ENCODE results near the gene TMEM273. TPM values are rescaled to one million over a fixed set of nuclear protein-coding genes. Genes with fewer than 3 reads are reported as not detected.

Gene TMEM273
- total RNA-seq, 2 donors from 2014 or later, result 2.7 to 8.4 TPM

- ATAC-seq (no peak), DNase-seq (no peak)
- intact Hi-C loops (cut with DNase I, micrococcal nuclease), result no loop called here
Observed at GRCh38 chr10:49132362-49132737, 55.8 kb downstream of the TMEM273 start.

GRCh38 chr10:49131507-49132361 is 56.5 kb downstream of the TMEM273 start:
- DNase-seq (peak in 1 of 2 donors; percentile 15), ATAC-seq (no peak)
- intact Hi-C loops (cut with DNase I, micrococcal nuclease), result no loop called here

GRCh38 chr10:49129376-49129775 is 58.8 kb downstream of the TMEM273 start:
- no peak for ATAC-seq
- no peak for DNase-seq
- intact Hi-C loops (cut with DNase I, micrococcal nuclease), result no loop called here

- ATAC-seq (no peak), DNase-seq (no peak)
- intact Hi-C loops (cut with DNase I, micrococcal nuclease), result no loop called here
Observed at GRCh38 chr10:49128854-49129253, 59.3 kb downstream of the TMEM273 start.

GRCh38 chr10:49123981-49124950 is 63.9 kb downstream of the TMEM273 start:
- intact Hi-C loops (cut with DNase I, micrococcal nuclease), result no loop called here
- DNase-seq (no peak), ATAC-seq (no peak)

- DNase-seq, result no peak
- intact Hi-C loops (cut with DNase I, micrococcal nuclease), result no loop called here
- no peak for ATAC-seq
Observed at GRCh38 chr10:49120911-49121310, 67.3 kb downstream of the TMEM273 start.

GRCh38 chr10:49119746-49120145 is 68.4 kb downstream of the TMEM273 start:
- ATAC-seq (no peak), DNase-seq (no peak)
- intact Hi-C loops (cut with DNase I, micrococcal nuclease), result no loop called here

- ATAC-seq (no peak), DNase-seq (no peak)
- intact Hi-C loops (cut with DNase I, micrococcal nuclease), result no loop called here
Observed at GRCh38 chr10:49118430-49119074, 69.6 kb downstream of the TMEM273 start.

- ATAC-seq (no peak), DNase-seq (no peak)
- intact Hi-C loops (cut with DNase I, micrococcal nuclease), result no loop called here
Observed at GRCh38 chr10:49117376-49118070, 70.7 kb downstream of the TMEM273 start.

GRCh38 chr10:49116509-49117375 is 71.4 kb downstream of the TMEM273 start:
- DNase-seq, result no peak
- intact Hi-C loops (cut with DNase I, micrococcal nuclease), result no loop called here
- no peak for ATAC-seq

- no peak for ATAC-seq
- DNase-seq, result no peak
- intact Hi-C loops (cut with DNase I, micrococcal nuclease), result no loop called here
Observed at GRCh38 chr10:49115796-49116508, 72.2 kb downstream of the TMEM273 start.

GRCh38 chr10:49115015-49115795 is 73.0 kb downstream of the TMEM273 start, which contains the start of gene VSTM4:
Gene VSTM4, minus strand, starts transcription at chr10:49115522. Its CDS starts 37 bp downstream, at chr10:49115485.
- ATAC-seq (no peak), DNase-seq (no peak)
- intact Hi-C loops (cut with DNase I, micrococcal nuclease), result no loop called here

GRCh38 chr10:49114718-49115014 is 73.5 kb downstream of the TMEM273 start:
- intact Hi-C loops (cut with DNase I, micrococcal nuclease), result no loop called here
- DNase-seq, result no peak
- no peak for ATAC-seq

GRCh38 chr10:49113741-49114141 is 74.5 kb downstream of the TMEM273 start:
- no peak for DNase-seq

GRCh38 chr10:49112851-49113250 is 75.3 kb downstream of the TMEM273 start:
- intact Hi-C loops (cut with DNase I, micrococcal nuclease), result no loop called here
- ATAC-seq, result no peak
- DNase-seq, result no peak

More at GRCh38 chr10:49113741-49114141, 74.5 kb downstream of the TMEM273 start:
- no peak for ATAC-seq
- intact Hi-C loops (cut with DNase I, micrococcal nuclease), result no loop called here

- ATAC-seq (no peak), DNase-seq (no peak)
- intact Hi-C loops (cut with DNase I, micrococcal nuclease), result no loop called here
Observed at GRCh38 chr10:49112098-49112497, 76.1 kb downstream of the TMEM273 start.

- ATAC-seq, result no peak
- intact Hi-C loops (cut with DNase I, micrococcal nuclease), result no loop called here
- no peak for DNase-seq
Observed at GRCh38 chr10:49111320-49111698, 76.9 kb downstream of the TMEM273 start.

Measured in left colon (tissue), 2 donors.